A673 (cell line): ENCODE data around the gene MSI2.

Experiments
- EZH2 ChIP-seq: fragments of 200-600 bp; sonication (generic); IDR thresholded peaks from 2 replicates; pipeline ENCODE4 v1.6.1; 2017; ENCODE audit warnings: borderline replicate concordance, low read depth, mild to moderate bottlenecking, mixed read lengths, antibody characterized with exemption, low read length; ENCODE audit not compliant: poor library complexity, severe bottlenecking
- TF ChIP-seq, protein P1 (sequence below): fragments of 300-800, 200-600 bp; sonication (generic); conservative IDR thresholded peaks from 2 replicates; pipeline ENCODE4 v1.5.1; 2017; ENCODE audit warnings: low read depth, mild to moderate bottlenecking, antibody characterized with exemption, low read length, moderate library complexity, mixed read lengths

DNA sequence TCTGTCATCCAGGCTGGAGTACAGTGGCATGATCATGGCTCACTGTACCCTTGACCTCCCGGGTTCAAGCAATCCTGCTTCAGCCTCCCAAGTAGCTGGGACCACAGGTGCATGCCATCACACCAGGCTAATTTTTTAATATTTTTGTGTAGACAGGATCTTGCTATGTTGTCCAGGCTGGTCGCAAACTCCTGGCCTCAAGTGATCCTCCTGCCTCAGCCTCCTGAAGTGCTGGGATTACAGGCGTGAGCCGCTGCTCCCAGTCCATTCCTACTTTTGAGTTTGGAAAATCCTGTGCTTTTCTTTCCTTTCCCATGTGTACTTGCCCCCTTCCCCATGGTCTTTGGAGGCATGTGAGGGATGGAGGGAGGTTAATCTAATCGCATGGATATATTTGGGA lies 60.0 kb downstream of the MSI2 start:
- TF ChIP-seq, protein P1, sequence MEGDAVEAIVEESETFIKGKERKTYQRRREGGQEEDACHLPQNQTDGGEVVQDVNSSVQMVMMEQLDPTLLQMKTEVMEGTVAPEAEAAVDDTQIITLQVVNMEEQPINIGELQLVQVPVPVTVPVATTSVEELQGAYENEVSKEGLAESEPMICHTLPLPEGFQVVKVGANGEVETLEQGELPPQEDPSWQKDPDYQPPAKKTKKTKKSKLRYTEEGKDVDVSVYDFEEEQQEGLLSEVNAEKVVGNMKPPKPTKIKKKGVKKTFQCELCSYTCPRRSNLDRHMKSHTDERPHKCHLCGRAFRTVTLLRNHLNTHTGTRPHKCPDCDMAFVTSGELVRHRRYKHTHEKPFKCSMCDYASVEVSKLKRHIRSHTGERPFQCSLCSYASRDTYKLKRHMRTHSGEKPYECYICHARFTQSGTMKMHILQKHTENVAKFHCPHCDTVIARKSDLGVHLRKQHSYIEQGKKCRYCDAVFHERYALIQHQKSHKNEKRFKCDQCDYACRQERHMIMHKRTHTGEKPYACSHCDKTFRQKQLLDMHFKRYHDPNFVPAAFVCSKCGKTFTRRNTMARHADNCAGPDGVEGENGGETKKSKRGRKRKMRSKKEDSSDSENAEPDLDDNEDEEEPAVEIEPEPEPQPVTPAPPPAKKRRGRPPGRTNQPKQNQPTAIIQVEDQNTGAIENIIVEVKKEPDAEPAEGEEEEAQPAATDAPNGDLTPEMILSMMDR = no peak
- TF ChIP-seq EZH2 = no peak
